Activated CD4-positive, alpha-beta T cell treated with anti-CD3 and anti-CD28 coated beads for 36 hours (primary cell): ENCODE results near the gene TMPO. TPM values are rescaled to one million over a fixed set of nuclear protein-coding genes. Genes with fewer than 3 reads are reported as not detected.

ENCODE experiments used
- ATAC-seq: fragments of 200-7000 bp; cut with Tn5 transposase; one replicate; pipeline ENCODE4 v1.10.0; 2021; ENCODE audit warnings: mild to moderate bottlenecking, moderate library complexity
- CTCF ChIA-PET: fragments of 350-600 bp; sonication (Branson Sonifier 250); formaldehyde crosslinking; loops from one replicate; lab custom pipeline; 2021; ENCODE audit warnings: antibody characterized with exemption; lab: Charles Lee
- POLR2A ChIA-PET: fragments of 350-600 bp; sonication (Branson Sonifier 250); formaldehyde crosslinking; loops from one replicate; lab custom pipeline; 2021; ENCODE audit warnings: antibody characterized with exemption, inconsistent platforms; lab: Charles Lee
- DNase-seq: peaks from one replicate; pipeline ENCODE4 v3.0.0-alpha.2; 2020
- H3K27ac Mint-ChIP-seq: one replicate; pipeline ENCODE4 v1.8.0; 2021; ENCODE audit warnings: mixed read lengths
- H3K27me3 Mint-ChIP-seq: one replicate; pipeline ENCODE4 v1.8.0; 2021; ENCODE audit warnings: mixed read lengths
- H3K36me3 Mint-ChIP-seq: one replicate; pipeline ENCODE4 v1.8.0; 2021; ENCODE audit warnings: low read depth, mixed read lengths
- H3K4me1 Mint-ChIP-seq: one replicate; pipeline ENCODE4 v1.8.0; 2021; ENCODE audit warnings: mixed read lengths
- H3K4me3 Mint-ChIP-seq: one replicate; pipeline ENCODE4 v1.8.0; 2021; ENCODE audit warnings: mild to moderate bottlenecking, moderate library complexity, mixed read lengths
- H3K9me3 Mint-ChIP-seq: one replicate; pipeline ENCODE4 v1.8.0; 2021; ENCODE audit warnings: low read depth, mixed read lengths
- intact Hi-C, 2 experiments: fragments of 100-400 bp; cut with DNase I in 1 of 2; cut with micrococcal nuclease in 1 of 2; formaldehyde crosslinking; loops; one replicate each; pipeline versions ENCODE4 v1.14.2 to v1.15.1; 2022 to 2024; cut with DNase I, micrococcal nuclease
- total RNA-seq, 2 experiments: library from RNA; stranded (reverse); gene quantifications; one replicate each; pipeline ENCODE4 v1.2.3, GENCODE V29; 2021

TMPO gene
- 100 to 1,000 TPM; 328 to 429 TPM for total RNA-seq

GRCh38 chr12:98515287-98516110, at the start of gene TMPO:
Gene TMPO (plus strand): TSS chr12:98515590. CDS start chr12:98515868, 278 bp downstream.
- ChIA-PET CTCF (interaction anchor here (0.9 to 2.6 kb wide), 8 partner anchors 10 to 129 kb away, joined by 3 to 25 read pairs (median 6); partner anchors contain the start of genes APAF1, IKBIP and SLC25A3), POLR2A (interaction anchor here (0.6 to 3.3 kb wide), 9 partner anchors 12 to 1685 kb away, joined by 3 to 19 read pairs (median 3); partner anchors contain the start of genes ACTR6, IKBIP and SLC25A3)
- DNase-seq (peak; percentile 97), ATAC-seq (peak; percentile 71)
- no peaks in the 10 kb centered on the region for H3K27me3 Mint-ChIP-seq
- H3K36me3 Mint-ChIP-seq = peaks cover 50% of the 10 kb centered on the region
- no peaks in the 10 kb centered on the region for H3K9me3 Mint-ChIP-seq
- peak within 1 kb of the TSS; percentile 87 for H3K4me3 Mint-ChIP-seq
- intact Hi-C loops = loop anchor here (1.0 to 5.0 kb wide), 9 partner anchors 12 to 1608 kb away; partner anchors contain the start of genes APAF1 (in 2 of the 2), SLC25A3 (in 2 of the 2), IKBIP (in 1 of the 2) and NEDD1 (in 1 of the 2)
- peaks cover 27% of the 10 kb centered on the region for H3K4me1 Mint-ChIP-seq
- peak within 1 kb of the TSS; percentile 96 for H3K27ac Mint-ChIP-seq

GRCh38 chr12:98465950-98466602, 49.3 kb upstream of the TMPO start:
- Mint-ChIP-seq H3K9me3 (no peaks in the 10 kb centered on the region), H3K36me3 (no peaks in the 10 kb centered on the region), H3K27me3 (no peaks in the 10 kb centered on the region), H3K4me1 (peaks cover 24% of the 10 kb centered on the region), H3K27ac (no peak overlapping the region), H3K4me3 (no peak overlapping the region)
- no peak for DNase-seq
- ATAC-seq = peak; percentile 40
- CTCF ChIA-PET = no interaction called here
- POLR2A ChIA-PET = no interaction called here
- intact Hi-C loops = loop anchor here in 1 of 2 experiments (2.0 kb wide), 1 partner anchor 35 kb away; no protein-coding TSS in a partner anchor

GRCh38 chr12:98466640-98467400, 48.6 kb upstream of the TMPO start:
- no peak for DNase-seq
- CTCF ChIA-PET = interaction anchor here (0.6 kb wide), 1 partner anchor 694 kb away, joined by 3 read pairs; no protein-coding TSS in a partner anchor
- intact Hi-C loops = loop anchor here in 1 of 2 experiments (2.0 kb wide), 1 partner anchor 34 kb away; no protein-coding TSS in a partner anchor

GRCh38 chr12:98469109-98469508, 46.3 kb upstream of the TMPO start:
- peaks cover 20% of the 10 kb centered on the region for H3K4me1 Mint-ChIP-seq
- no peaks in the 10 kb centered on the region for H3K36me3 Mint-ChIP-seq
- ChIA-PET CTCF (interaction anchor here (0.6 to 2.4 kb wide), 2 partner anchors 22 to 271 kb away, joined by 3 to 7 read pairs; no protein-coding TSS in a partner anchor), POLR2A (no interaction called here)
- H3K27me3 Mint-ChIP-seq = no peaks in the 10 kb centered on the region
- intact Hi-C loops = no loop called here
- ATAC-seq = peak; percentile 36
- no peak overlapping the region for H3K27ac Mint-ChIP-seq
- H3K9me3 Mint-ChIP-seq = no peaks in the 10 kb centered on the region
- H3K4me3 Mint-ChIP-seq = no peak overlapping the region
- no peak for DNase-seq

More at GRCh38 chr12:98466640-98467400, 48.6 kb upstream of the TMPO start:
- peak; percentile 27 for ATAC-seq
- Mint-ChIP-seq H3K27ac (no peak overlapping the region), H3K27me3 (no peaks in the 10 kb centered on the region), H3K4me1 (peaks cover 24% of the 10 kb centered on the region), H3K36me3 (no peaks in the 10 kb centered on the region), H3K9me3 (no peaks in the 10 kb centered on the region), H3K4me3 (no peak overlapping the region)
- POLR2A ChIA-PET = no interaction called here

- H3K4me1 Mint-ChIP-seq = peaks cover 11% of the 10 kb centered on the region
- H3K4me3 Mint-ChIP-seq = no peak overlapping the region
- no peak for ATAC-seq
- no peaks in the 10 kb centered on the region for H3K36me3 Mint-ChIP-seq
- no peak overlapping the region for H3K27ac Mint-ChIP-seq
- POLR2A ChIA-PET = no interaction called here
- no peak for DNase-seq
- CTCF ChIA-PET = interaction anchor here (0.6 to 2.4 kb wide), 2 partner anchors 20 to 116 kb away, joined by 3 to 7 read pairs; no protein-coding TSS in a partner anchor
- H3K27me3 Mint-ChIP-seq = no peaks in the 10 kb centered on the region
- no peaks in the 10 kb centered on the region for H3K9me3 Mint-ChIP-seq
- intact Hi-C loops = no loop called here
Measured at GRCh38 chr12:98470469-98471082, 44.8 kb upstream of the TMPO start.

- ChIA-PET POLR2A (no interaction called here), CTCF (interaction anchor here (2.4 kb wide), 1 partner anchor 20 kb away, joined by 7 read pairs; no protein-coding TSS in a partner anchor)
- H3K9me3 Mint-ChIP-seq = no peaks in the 10 kb centered on the region
Measured at GRCh38 chr12:98471085-98471484, 44.3 kb upstream of the TMPO start.

GRCh38 chr12:98475565-98475908, 39.9 kb upstream of the TMPO start:
- Mint-ChIP-seq H3K4me3 (no peak overlapping the region), H3K27me3 (peaks cover 4% of the 10 kb centered on the region), H3K36me3 (no peaks in the 10 kb centered on the region), H3K9me3 (peaks cover 3% of the 10 kb centered on the region), H3K27ac (no peak overlapping the region), H3K4me1 (peaks cover 2% of the 10 kb centered on the region)
- ChIA-PET POLR2A (no interaction called here), CTCF (no interaction called here)
- DNase-seq (no peak), ATAC-seq (no peak)
- intact Hi-C loops = no loop called here

More at GRCh38 chr12:98471085-98471484, 44.3 kb upstream of the TMPO start:
- intact Hi-C loops = no loop called here
- no peaks in the 10 kb centered on the region for H3K36me3 Mint-ChIP-seq
- DNase-seq (no peak), ATAC-seq (no peak)
- no peak overlapping the region for H3K27ac Mint-ChIP-seq
- H3K4me3 Mint-ChIP-seq = no peak overlapping the region
- peaks cover 7% of the 10 kb centered on the region for H3K4me1 Mint-ChIP-seq
- H3K27me3 Mint-ChIP-seq = no peaks in the 10 kb centered on the region

GRCh38 chr12:98478606-98479005, 36.8 kb upstream of the TMPO start:
- Mint-ChIP-seq H3K9me3 (peaks cover 3% of the 10 kb centered on the region), H3K4me3 (no peak overlapping the region), H3K36me3 (no peaks in the 10 kb centered on the region), H3K27me3 (peaks cover 4% of the 10 kb centered on the region), H3K4me1 (peaks cover 2% of the 10 kb centered on the region), H3K27ac (no peak overlapping the region)
- intact Hi-C loops = no loop called here
- ChIA-PET POLR2A (no interaction called here), CTCF (interaction anchor here (1.5 kb wide), 1 partner anchor 13 kb away, joined by 3 read pairs; no protein-coding TSS in a partner anchor)
- no peak for DNase-seq
- no peak for ATAC-seq

GRCh38 chr12:98483621-98484503, 31.5 kb upstream of the TMPO start:
- intact Hi-C loops = no loop called here
- no peak for ATAC-seq
- no peak overlapping the region for H3K4me3 Mint-ChIP-seq
- H3K9me3 Mint-ChIP-seq = no peaks in the 10 kb centered on the region
- CTCF ChIA-PET = interaction anchor here (0.7 kb wide), 1 partner anchor 49 kb away, joined by 4 read pairs; no protein-coding TSS in a partner anchor
- H3K36me3 Mint-ChIP-seq = no peaks in the 10 kb centered on the region
- no peak overlapping the region for H3K27ac Mint-ChIP-seq
- POLR2A ChIA-PET = interaction anchor here (0.5 kb wide), 1 partner anchor 41 kb away, joined by 5 read pairs; no protein-coding TSS in a partner anchor
- no peak for DNase-seq
- no peaks in the 10 kb centered on the region for H3K4me1 Mint-ChIP-seq
- peaks cover 4% of the 10 kb centered on the region for H3K27me3 Mint-ChIP-seq
